ENCODE data around the gene RLF.

The RLF gene

GRCh38 chr1:40272653-40273213 is 111.5 kb downstream of the RLF start:
- FAIRE-seq, result no peak

DNA sequence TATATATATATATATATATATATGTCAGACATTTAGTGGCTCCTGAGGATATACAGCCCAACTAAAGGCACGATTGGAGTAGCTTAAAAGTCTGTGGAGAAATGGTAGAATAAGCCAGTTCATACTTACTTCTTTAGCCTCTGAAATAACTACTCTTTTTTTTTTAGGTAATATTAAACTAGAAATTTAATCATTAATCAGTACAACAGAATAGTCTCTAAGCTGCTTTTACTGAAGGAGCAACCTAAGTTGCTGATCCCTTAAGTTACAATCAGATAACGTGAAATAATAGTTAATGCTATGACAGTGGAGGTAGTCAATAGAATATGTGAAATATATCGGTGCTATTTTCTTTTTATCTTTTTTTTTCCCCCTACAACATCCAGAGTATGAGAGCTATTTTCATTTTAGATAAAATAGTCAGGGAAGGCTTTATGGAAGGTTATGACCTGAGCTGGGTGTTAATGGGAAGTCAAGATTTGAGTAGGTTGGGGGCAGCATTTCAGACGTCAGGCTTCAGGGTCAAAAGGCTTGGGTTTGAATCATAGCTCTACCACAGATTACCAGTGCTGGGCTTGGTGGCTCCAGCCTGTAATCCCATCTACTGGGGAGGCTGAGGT is 112.5 kb downstream of the RLF start:
- no peak for FAIRE-seq

DNA sequence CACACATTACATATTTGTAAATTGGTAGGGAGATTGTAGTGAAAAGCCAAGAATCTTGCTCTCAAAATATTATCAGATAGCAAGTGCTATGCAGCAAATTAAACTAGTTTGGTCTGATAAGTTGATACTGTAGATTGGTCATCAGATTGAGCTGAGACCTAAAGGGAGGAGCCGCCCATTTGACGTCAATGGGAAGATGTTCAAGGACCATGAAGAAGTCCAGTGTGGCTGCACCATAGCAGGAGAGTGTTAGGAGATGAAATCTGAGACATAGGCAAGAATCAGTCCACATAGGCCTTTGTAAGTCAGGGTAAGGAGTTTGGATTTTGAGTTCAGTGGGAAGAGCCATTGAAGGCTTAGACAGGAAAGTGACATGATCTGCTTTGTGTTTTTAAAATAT is 113.1 kb downstream of the RLF start:
- no peak for FAIRE-seq

DNA sequence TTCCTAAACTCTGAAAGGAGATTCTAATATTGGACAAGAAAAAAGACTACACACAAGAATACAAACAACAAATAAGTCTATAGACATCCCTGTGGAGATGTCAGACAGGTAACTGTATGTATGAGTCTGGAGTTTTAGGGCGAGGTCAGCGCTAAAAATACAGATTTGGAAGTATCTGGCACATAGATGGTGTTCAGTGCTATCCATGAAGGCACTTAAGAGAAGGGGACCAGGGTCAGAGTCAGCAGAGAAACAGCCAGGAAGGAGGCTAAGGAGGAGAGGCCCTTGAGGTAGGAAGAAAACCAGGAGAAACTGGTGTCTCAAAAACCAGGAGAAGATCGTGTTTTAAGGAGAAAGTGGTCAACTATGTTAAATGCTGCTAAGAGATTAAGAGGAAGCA is 114.9 kb downstream of the RLF start:
- no peak for FAIRE-seq

- FAIRE-seq, result no peak
Measured at GRCh38 chr1:40281853-40282252, 120.7 kb downstream of the RLF start.
